Measurements from ENCODE around the gene AGMAT.

Gene AGMAT

GRCh38 chr1:15557008-15557407 is 27.8 kb downstream of the AGMAT start:
- no peak overlapping the region for H3K4me3 ChIP-seq (ENCODE audit: low read depth in 1 of 2, low read length in 2 of 2)
- H2AFZ ChIP-seq (ENCODE audit: low read depth, low read length) = no peak overlapping the region
- no peaks in the 10 kb centered on the region for H3K9me3 ChIP-seq (ENCODE audit: insufficient read depth, low read length, severe bottlenecking)
- no peaks in the 10 kb centered on the region for H3K27me3 ChIP-seq (ENCODE audit: insufficient read depth, low read length, poor library complexity)
- ATAC-seq (ENCODE audit: insufficient read depth, low read depth) = no peak
- peaks cover 16% of the 10 kb centered on the region; the same call in 1 of the 2 replicates for H3K36me3 ChIP-seq (ENCODE audit: insufficient read depth, low read length)
- TF ChIP-seq EZH2 (IDR thresholded peaks at IDR 0.05; ENCODE audit: borderline replicate concordance, low read depth, low read length, severe bottlenecking) = no peak
- no peak for TF ChIP-seq CTCF (IDR thresholded peaks at IDR 0.05; ENCODE audit: borderline replicate concordance, extremely low read depth, low read length, poor library complexity, severe bottlenecking)
- H3K4me2 ChIP-seq (ENCODE audit: insufficient read depth, low read length) = no peak overlapping the region
- no peaks in the 10 kb centered on the region for H3K79me2 ChIP-seq (ENCODE audit: insufficient read depth, low read length)
- no peaks in the 10 kb centered on the region for H3K4me1 ChIP-seq (ENCODE audit: insufficient read depth, low read length)
- no peak overlapping the region for H3K27ac ChIP-seq (ENCODE audit: low read length)
- no peak for DNase-seq
- no peak overlapping the region for H3K9ac ChIP-seq (ENCODE audit: low read depth, low read length)
- no peaks in the 10 kb centered on the region for H4K20me1 ChIP-seq (ENCODE audit: insufficient read depth, low read length)

- TF ChIP-seq CTCF (IDR thresholded peaks at IDR 0.05; ENCODE audit: borderline replicate concordance, extremely low read depth, low read length, poor library complexity, severe bottlenecking) = no peak
- no peak for TF ChIP-seq EZH2 (IDR thresholded peaks at IDR 0.05; ENCODE audit: borderline replicate concordance, low read depth, low read length, severe bottlenecking)
- no peak overlapping the region for H3K27ac ChIP-seq (ENCODE audit: low read length)
- no peak overlapping the region for H3K4me3 ChIP-seq (ENCODE audit: low read depth in 1 of 2, low read length in 2 of 2)
- H2AFZ ChIP-seq (ENCODE audit: low read depth, low read length) = no peak overlapping the region
- no peaks in the 10 kb centered on the region for H3K9me3 ChIP-seq (ENCODE audit: insufficient read depth, low read length, severe bottlenecking)
- DNase-seq (no peak), ATAC-seq (ENCODE audit: insufficient read depth, low read depth) (no peak)
- H3K79me2 ChIP-seq (ENCODE audit: insufficient read depth, low read length) = no peaks in the 10 kb centered on the region
- H3K9ac ChIP-seq (ENCODE audit: low read depth, low read length) = no peak overlapping the region
- no peaks in the 10 kb centered on the region for H4K20me1 ChIP-seq (ENCODE audit: insufficient read depth, low read length)
- no peaks in the 10 kb centered on the region for H3K4me1 ChIP-seq (ENCODE audit: insufficient read depth, low read length)
- H3K36me3 ChIP-seq (ENCODE audit: insufficient read depth, low read length) = peaks cover 20% of the 10 kb centered on the region
- no peaks in the 10 kb centered on the region for H3K27me3 ChIP-seq (ENCODE audit: insufficient read depth, low read length, poor library complexity)
- H3K4me2 ChIP-seq (ENCODE audit: insufficient read depth, low read length) = no peak overlapping the region
Observed at GRCh38 chr1:15550573-15550972, 34.3 kb downstream of the AGMAT start.

GRCh38 chr1:15546641-15547040 is 38.2 kb downstream of the AGMAT start:
- no peak overlapping the region for H2AFZ ChIP-seq (ENCODE audit: low read depth, low read length)
- H3K27ac ChIP-seq (ENCODE audit: low read length) = no peak overlapping the region
- TF ChIP-seq CTCF (IDR thresholded peaks at IDR 0.05; ENCODE audit: borderline replicate concordance, extremely low read depth, low read length, poor library complexity, severe bottlenecking) (no peak), EZH2 (IDR thresholded peaks at IDR 0.05; ENCODE audit: borderline replicate concordance, low read depth, low read length, severe bottlenecking) (no peak)
- H3K79me2 ChIP-seq (ENCODE audit: insufficient read depth, low read length) = no peaks in the 10 kb centered on the region
- H3K4me1 ChIP-seq (ENCODE audit: insufficient read depth, low read length) = no peaks in the 10 kb centered on the region
- no peaks in the 10 kb centered on the region for H4K20me1 ChIP-seq (ENCODE audit: insufficient read depth, low read length)
- DNase-seq (no peak), ATAC-seq (ENCODE audit: insufficient read depth, low read depth) (no peak)
- no peak overlapping the region for H3K9ac ChIP-seq (ENCODE audit: low read depth, low read length)
- H3K4me2 ChIP-seq (ENCODE audit: insufficient read depth, low read length) = no peak overlapping the region
- no peaks in the 10 kb centered on the region for H3K27me3 ChIP-seq (ENCODE audit: insufficient read depth, low read length, poor library complexity)
- H3K9me3 ChIP-seq (ENCODE audit: insufficient read depth, low read length, severe bottlenecking) = no peaks in the 10 kb centered on the region
- peaks cover 41% of the 10 kb centered on the region for H3K36me3 ChIP-seq (ENCODE audit: insufficient read depth, low read length)
- no peak overlapping the region for H3K4me3 ChIP-seq (ENCODE audit: low read depth in 1 of 2, low read length in 2 of 2)
